GM18909 (cell line): ENCODE data around the gene HLA-G.
"Not testable (repeated sequence)": the region's sequence is repeated elsewhere in the genome, so short reads cannot be mapped to it uniquely, and the experiment has no call there.

ENCODE experiments used
- ATAC-seq: cut with Tn5 transposase; IDR thresholded peaks from one replicate; pipeline ENCODE4 v1.9.1; 2021; ENCODE audit warnings: mild to moderate bottlenecking; ENCODE audit not compliant: unreplicated experiment, poor library complexity

The HLA-G gene

DNA sequence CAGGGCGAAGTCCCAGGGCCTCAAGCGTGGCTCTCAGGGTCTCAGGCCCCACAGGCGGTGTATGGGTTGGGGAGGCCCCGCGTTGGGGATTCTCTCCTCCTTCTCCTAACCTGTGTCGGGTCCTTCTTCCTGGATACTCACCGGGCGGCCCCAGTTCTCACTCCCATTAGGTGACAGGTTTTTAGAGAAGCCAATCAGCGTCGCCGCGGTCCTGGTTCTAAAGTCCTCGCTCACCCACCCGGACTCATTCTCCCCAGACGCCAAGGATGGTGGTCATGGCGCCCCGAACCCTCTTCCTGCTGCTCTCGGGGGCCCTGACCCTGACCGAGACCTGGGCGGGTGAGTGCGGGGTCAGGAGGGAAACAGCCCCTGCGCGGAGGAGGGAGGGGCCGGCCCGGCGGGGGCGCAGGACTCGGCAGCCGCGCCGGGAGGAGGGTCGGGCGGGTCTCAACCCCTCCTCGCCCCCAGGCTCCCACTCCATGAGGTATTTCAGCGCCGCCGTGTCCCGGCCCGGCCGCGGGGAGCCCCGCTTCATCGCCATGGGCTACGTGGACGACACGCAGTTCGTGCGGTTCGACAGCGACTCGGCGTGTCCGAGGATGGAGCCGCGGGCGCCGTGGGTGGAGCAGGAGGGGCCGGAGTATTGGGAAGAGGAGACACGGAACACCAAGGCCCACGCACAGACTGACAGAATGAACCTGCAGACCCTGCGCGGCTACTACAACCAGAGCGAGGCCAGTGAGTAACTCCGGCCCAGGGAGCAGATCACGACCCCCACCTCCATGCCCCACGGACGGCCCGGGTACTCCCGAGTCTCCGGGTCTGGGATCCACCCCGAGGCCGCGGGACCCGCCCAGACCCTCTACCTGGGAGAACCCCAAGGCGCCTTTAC lies at the start of gene HLA-G:
HLA-G (plus strand) TSS at position 247 of the 892 bp plus-strand sequence; CDS start at position 267, 20 bp downstream.
- ATAC-seq, result no peak

DNA sequence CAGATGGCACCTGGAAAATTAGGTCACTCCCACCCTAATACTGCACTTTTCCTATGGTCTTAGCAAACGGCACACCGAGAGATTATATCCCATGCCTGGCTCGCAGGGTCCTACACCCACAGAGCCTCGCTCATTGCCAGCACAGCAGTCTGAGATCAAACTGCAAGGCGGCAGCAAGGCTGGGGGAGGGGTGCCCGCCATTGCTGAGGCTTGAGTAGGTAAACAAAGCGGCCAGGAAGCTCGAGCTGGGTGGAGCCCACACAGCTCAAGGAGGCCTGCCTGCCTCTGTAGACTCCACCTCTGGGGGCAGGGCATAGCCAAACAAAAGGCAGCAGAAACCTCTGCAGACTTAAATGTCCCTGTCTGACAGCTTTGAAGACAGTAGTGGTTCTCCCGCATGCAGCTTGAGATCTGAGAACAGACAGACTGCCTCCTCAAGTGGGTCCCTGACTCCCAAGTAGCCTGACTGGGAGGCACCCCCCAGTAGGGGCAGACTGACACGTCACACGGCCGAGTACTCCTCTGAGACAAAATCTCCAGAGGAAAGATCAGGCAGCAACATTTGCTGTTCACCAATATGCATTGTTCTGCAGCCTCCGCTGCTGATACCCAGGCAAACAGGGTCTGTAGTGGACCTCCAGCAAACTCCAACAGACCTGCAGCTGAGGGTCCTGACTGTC lies 47.5 kb upstream of the HLA-G start:
- ATAC-seq, result not testable (repeated sequence)

DNA sequence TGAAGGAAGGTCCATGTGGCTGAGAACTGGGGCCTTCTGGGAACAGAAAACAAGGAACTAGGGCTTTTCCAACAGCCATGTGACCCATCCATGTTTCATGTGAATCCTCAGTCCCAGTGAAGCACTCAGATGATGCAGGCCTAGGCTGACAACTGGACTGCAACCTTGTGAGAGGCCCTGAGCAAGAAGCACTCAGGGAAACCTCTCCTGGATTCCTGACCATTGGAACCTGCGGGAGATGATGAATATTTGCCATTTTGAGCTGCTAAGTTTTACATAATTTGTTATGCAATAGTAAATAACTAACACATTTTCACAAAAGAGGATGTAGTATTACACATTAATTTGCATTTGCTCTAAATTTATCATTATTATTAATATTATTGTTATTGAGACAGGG lies 38.4 kb upstream of the HLA-G start:
- ATAC-seq, result no peak

DNA sequence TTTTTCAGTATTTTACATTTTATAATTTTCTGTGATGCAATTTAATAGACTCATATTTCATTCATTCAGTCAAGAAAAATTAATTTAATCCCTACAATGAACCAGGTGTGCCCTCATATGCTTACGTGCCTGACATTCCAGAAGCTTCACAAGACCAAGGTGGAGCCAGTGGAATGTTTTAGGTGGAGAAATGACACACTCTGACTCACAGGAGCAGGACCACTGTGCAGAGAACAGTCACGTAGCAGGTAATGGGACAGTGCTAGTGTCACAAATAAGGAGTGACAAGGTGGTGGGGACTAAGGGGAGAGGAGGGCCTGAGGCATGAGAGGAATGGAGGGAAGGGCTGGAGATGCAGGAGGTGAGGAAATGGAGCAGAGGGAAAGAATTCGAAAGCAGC lies 37.0 kb upstream of the HLA-G start:
- no peak for ATAC-seq

DNA sequence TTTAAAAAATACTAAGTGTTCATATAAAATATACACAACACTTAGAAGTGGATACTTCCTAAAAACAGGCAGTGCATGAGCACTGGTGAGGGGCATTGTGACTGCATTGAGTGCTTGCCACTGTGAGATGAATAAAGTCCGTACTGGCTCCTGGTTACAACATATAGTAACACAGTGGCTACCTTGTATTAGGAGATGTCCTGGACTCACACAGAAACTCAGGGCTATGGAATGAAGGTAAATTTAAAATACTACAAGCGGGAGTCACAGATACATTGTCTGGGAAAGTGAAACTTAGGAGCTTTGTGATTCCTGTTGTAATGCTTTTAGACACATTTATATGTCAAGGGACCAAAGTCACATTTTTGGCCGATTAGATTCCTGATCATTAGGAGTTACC lies 36.5 kb upstream of the HLA-G start:
- no peak for ATAC-seq

DNA sequence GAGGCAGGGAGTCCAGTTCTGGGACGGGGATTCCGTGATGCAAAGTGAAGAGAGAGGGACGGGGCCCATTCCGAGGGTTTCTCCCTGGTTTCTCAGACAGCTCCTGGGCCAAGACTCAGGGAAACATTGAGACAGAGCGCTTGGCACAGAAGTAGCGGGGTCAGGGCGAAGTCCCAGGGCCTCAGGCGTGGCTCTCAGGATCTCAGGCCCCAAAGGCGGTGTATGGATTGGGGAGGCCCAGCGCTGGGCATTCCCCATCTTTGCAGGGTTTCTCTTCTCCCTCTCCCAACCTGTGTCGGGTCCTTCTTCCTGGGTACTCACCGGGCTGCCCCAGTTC lies 35.9 kb upstream of the HLA-G start:
- no peak for ATAC-seq

DNA sequence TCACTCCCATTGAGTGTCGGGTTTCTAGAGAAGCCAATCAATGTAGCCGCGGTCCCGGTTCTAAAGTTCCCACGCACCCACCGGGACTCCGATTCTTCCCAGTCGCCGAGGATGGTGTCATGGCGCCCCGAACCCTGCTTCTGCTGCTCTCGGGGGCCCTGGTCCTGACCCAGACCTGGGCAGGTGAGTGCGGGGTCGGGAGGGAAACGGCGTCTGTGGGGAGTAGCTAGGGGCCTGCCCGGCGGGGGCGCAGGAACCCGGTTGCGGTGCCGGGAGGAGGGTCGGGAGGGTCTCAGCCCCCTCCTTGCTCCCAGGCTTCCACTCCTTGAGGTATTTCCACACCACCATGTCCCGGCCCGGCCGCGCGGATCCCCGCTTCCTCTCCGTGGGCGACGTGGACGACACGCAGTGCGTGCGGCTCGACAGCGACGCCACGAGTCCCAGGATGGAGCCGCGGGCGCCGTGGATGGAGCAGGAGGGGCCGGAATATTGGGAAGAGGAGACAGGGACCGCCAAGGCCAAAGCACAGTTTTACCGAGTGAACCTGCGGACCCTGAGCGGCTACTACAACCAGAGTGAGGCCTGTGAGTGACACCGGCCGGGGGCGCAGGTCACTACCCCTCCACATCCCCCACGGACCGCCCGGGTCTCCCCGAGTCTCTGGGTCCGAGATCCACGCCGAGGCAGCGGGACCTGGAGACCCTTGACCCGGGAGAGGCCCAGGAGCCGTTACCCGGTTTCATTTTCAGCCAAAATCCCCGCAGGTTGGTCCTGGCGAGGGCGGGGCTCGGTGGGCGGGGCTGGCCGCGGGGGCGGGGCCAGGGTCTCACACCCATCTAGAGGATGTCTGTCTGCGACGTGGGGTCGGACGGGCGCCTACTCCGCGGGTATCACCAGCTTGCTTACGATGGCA lies 35.2 kb upstream of the HLA-G start:
- ATAC-seq, result no peak

DNA sequence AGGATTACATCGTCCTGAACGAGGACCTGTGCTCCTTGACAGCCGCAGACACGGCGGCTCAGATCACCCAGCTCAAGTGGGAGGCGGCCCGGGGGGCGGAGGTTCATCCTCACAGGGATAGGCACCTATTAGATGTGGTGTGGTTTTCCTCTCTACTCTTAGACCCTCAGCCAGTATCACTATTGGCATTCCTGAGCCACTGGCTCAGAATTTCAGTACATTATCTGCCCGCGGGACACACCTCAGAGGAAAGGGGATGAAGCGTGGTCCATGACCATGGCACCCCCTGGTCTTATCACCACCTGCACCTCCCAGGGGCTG lies 34.6 kb upstream of the HLA-G start:
- no peak for ATAC-seq

DNA sequence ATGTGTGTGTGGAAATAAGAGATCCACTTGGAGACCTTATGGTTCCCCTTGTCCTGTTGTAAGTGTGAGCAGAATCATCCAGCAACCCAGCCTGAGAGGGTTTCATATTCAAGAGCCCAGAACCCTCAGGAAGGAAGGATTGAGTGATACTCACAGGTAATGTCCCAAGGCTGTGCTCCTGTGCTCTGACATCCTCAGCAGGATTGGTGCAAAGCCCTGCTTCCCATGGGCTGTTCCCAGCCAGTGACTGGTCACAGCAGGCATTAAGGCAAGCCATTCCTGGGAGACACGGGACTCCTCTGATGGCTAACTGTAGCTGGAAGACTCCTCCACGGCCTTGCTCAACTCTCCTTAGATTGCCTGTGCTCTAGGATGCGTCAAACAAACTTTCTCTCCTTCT lies 33.8 kb upstream of the HLA-G start:
- ATAC-seq, result no peak

DNA sequence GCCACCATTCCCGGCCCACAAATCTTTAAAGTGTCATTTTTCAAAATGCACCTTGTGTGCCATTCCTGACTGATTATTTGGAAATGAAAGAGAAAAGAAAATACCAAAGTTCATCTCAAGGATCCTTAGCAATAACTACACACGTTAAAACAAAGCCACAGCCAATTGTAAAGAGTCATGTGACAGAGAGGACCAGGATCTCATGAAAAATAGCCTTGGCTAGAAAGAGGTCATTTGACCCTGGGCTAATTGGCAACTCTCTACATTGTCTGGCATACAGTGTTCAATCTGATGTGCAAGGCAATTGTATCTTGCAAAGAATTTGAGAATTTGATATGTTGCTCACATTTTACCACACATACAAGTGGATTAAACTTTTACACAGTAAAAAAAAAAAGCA lies 31.6 kb upstream of the HLA-G start:
- no peak for ATAC-seq

DNA sequence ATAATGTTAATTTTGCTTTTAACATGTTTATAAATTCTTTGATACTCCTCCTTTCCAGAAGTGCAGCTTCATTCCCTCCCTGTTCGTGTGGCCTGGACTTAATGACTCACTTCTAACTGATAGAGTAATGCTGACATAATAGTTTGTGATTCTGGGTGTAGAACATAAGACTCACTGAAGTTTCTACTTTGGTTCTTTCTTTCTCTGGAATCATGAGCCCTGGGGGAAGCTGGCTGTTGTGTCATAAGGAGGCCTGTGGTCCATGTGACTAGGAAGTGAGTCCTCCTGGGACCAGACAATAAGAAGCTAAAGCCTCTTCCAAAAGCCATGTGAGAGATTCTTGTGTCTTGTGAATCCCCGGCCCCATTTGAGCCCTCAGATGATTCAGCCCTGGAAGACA lies 30.5 kb upstream of the HLA-G start:
- ATAC-seq, result no peak

DNA sequence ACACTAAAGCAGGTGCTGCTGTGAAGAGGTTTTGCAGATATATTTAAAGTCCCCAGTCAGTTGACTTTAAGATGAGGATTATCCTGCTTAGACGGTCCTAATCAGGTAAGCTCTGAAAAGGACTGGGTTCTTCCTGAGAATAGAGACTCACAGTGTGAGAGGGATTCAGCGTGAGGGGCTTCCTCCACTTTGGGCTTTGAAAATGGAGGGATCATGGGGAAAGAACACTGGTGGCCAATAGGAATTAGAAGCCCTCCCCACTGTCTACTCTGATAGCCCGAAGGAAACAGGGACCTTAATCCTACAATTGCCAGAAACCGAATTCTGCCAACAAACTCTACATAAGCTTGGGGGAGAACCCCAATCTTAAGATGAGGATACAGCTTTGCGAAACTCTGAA lies 29.7 kb upstream of the HLA-G start:
- no peak for ATAC-seq

DNA sequence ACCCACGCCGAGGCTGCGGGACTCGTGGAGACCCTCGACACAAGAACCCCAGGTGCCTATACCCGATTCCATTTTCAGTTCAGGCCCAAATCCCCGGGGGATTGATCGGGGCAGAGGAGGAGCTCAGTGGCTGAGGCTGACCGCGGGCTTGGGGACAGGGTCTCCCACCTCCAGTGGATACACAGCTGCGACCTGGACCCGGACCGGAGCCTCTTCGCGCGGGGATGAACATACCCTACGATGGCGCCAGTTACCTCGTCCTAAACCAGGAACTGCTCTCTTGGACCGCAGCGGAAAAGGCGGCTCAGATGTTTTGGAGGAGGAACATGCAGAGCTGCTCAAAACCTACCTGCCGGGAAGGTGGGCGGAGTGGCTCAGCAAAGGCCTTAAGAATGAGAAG lies 27.4 kb upstream of the HLA-G start:
- no peak for ATAC-seq

DNA sequence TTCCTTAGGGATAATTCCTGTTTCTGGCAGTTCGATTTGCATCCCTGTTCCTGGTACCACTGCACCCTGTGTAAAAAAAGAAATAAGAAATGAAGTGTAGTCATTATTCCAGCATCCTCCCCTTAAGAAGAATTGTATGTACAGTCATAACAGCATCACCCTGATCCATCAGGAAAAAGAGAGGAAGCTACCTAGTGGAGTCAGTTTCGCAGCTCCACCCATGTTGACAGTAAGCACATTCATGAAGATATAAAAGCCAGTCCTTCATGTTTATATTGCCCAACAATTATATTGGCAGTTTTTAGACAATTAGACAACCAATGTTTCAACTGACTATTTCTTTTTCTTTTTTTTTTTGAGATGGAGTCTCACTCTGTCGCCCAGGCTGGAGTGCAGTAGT lies 21.2 kb upstream of the HLA-G start:
- ATAC-seq, result no peak

DNA sequence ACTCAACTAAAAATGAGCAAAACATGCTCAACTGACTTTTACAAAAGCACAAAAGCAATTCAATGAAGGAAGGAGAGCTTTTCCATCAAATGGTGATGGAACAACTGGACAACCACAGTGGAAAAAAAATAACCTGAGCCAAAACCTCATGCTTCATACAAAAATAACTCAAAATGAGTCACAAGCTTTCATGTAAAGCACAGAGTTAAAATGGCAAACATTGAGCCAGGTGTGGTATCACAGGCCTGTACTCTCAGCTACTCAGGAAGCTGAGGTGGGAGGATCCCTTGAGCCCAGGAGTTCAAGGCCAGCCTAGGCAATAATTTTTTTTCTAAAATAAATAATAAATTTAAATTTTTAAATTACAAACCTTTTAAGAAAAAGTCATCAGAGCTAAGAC lies 18.4 kb upstream of the HLA-G start:
- no peak for ATAC-seq

DNA sequence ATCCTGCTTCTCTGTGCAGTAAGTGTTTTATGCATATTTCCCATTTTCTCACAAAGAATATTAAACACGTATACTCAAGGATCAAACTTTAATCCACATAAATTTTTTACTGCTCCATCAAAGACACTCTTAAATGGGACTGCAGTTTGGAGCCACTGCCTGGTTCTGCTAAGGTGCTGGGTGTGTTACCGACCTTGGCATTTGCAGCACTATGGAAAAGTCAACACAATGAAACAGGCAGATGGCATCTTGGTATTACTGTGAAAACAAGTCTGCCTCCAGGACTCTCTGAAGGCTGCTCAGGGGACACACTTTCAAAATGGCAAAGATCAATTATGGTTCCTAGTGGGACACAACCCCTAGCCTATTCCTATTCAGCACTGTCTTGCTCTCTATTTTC lies 17.3 kb upstream of the HLA-G start:
- no peak for ATAC-seq

DNA sequence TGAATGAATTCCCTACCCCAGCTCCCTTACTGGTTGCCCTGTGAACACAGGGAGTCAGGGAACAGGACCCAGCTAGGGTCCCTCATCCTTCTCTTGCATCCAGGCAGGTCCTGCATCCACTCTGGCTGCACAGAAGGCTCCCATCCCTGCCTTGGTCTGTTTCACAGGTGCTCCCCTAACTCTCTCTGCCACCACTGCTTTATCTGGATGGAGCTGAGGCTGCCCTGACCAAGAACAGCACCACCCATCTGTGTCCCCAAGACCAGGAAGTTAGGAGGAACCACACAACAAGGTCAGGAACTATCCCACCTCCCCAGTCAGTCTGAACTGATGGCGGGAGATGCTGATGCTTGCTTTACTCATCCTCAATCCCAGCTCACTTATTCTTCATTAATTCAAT lies 16.2 kb upstream of the HLA-G start:
- ATAC-seq, result no peak

DNA sequence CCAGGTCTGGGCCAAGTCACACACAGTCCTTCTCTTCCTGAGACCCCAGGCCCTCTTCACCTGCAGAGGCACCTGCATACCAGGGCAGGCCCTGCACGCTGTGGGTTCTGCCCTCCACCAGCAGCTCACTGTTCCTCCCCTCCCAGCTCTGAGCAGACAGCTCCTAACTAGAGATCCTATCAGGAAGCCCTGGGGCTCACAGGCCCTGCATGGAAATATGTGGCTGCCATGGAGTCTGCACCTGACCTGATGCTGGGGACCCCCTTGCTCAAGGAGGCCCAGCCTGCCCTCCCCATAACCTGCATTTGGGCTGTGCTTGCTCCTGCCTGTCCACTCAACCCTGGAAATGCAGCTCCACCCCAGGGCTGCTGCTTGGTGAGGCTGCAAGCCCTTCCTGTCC lies 14.6 kb upstream of the HLA-G start:
- no peak for ATAC-seq

DNA sequence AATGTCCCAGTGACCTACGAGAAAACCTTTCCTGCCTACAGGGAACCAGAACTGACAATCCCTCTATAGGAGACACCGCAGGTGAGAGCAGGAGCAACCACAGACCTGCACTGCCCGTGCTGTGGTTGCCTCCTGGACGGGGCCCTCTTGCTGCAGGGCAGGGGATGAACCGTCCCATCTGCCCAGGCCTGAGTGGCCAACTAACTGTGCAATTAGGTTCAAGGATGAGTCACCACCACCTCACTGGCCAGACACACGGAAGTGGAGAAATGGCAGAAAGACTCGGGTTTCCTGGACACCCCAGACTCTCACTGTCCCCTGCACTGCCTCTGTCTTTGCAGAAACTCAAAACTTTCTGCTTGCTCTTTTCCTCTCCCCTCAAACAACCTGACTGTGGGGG lies 13.8 kb upstream of the HLA-G start:
- ATAC-seq, result no peak

DNA sequence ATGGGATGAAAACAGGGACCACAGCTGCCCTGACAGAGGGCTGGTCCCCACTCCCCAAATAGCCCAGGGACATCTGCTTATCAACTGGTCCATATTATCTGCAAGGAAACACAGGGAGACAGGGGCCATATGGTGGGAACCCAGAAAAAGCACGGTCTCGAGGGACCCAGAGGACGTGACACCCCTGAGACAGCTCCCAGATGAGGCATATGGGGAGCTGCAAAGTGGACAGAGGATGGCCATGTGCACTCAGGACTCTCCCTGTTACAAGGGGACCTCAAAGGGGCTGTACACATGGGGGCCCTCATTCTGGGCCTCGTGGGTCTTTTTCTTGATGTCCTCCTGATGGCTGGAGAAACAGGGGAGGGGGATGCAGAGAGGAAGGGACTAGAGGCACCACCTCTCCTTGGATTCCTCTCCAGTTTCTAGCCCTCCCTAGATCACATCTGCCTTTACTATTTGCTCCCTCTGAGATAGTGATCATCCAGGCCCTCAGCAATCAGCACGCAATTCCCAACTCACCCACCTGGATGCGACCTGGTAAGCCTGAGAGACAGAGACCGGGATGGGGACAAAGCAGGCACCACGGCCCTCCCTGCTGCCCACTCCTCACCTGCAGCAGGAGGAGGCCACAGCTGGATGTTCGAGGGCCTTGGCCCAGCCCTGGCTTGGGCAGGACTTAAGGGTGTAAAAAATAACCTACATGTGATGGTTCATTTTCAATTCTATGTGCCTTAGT lies 13.1 kb upstream of the HLA-G start:
- no peak for ATAC-seq
